Ectodermal cell (in vitro differentiated cells): ENCODE results near the gene RETREG1. TPM values are rescaled to one million over a fixed set of nuclear protein-coding genes. Genes with fewer than 3 reads are reported as not detected.

Experiments used
- H3K27ac ChIP-seq: 2 replicates; pipeline ENCODE4 v1.7.0; 2013; ENCODE audit warnings: mild to moderate bottlenecking, low read depth, low read length; ENCODE audit not compliant: insufficient read depth, poor library complexity, severe bottlenecking
- H3K27me3 ChIP-seq: 2 replicates; pipeline ENCODE4 v1.7.0; 2013; ENCODE audit warnings: mild to moderate bottlenecking, low read length; ENCODE audit not compliant: insufficient read depth, control insufficient read depth, poor library complexity, severe bottlenecking
- H3K36me3 ChIP-seq: one replicate; pipeline ENCODE4 v1.7.0; 2013; ENCODE audit warnings: low read length; ENCODE audit not compliant: control insufficient read depth, insufficient read depth
- H3K4me1 ChIP-seq: one replicate; pipeline ENCODE4 v1.7.0; 2013; ENCODE audit warnings: low read length; ENCODE audit not compliant: control insufficient read depth, insufficient read depth
- H3K4me3 ChIP-seq: 2 replicates; pipeline ENCODE4 v1.7.0; 2013; ENCODE audit warnings: low read depth, low read length, control low read depth; ENCODE audit not compliant: insufficient read depth
- H3K9me3 ChIP-seq: 2 replicates; pipeline ENCODE4 v1.7.0; 2013; ENCODE audit warnings: mild to moderate bottlenecking, low read length, moderate library complexity; ENCODE audit not compliant: control insufficient read depth
- WGBS, 2 experiments: methylation state at CpG; one replicate each; pipeline ENCODE4 v1.1.7; 2013; ENCODE audit warnings: missing lambda C conversion rate in 2 of 2; 5-methylcytosine and 5-hydroxymethylcytosine counted together
- polyA plus RNA-seq, 4 experiments: library from polyadenylated mRNA; stranded (reverse); fragments of 50-300 nt; gene quantifications; one replicate each; pipeline ENCODE4 v1.2.3, GENCODE V29; 2013

RETREG1 gene
- polyA plus RNA-seq (2013, experiment 1 of 4): 0.22 TPM
- 1.3 TPM for polyA plus RNA-seq (2013, experiment 2 of 4)
- polyA plus RNA-seq (2013, experiment 3 of 4): 0.53 TPM
- polyA plus RNA-seq (2013, experiment 4 of 4): 0.73 TPM

GRCh38 chr5:16616536-16617273, at the start of gene RETREG1:
Gene RETREG1 (minus strand): TSS chr5:16616997. CDS start chr5:16616971, 26 bp downstream.
- Histone ChIP-seq H3K4me3 (peak within 1 kb of the TSS; percentile 43), H3K27ac (no peak within 1 kb of the TSS), H3K9me3 (no peaks in the 10 kb centered on the region), H3K27me3 (peaks cover 51% of the 10 kb centered on the region), H3K36me3 (no peaks in the 10 kb centered on the region), H3K4me1 (peaks cover 7% of the 10 kb centered on the region)
- 0% methylated on average over 86 of the region's 86 CpGs for WGBS, 2 experiments

DNA sequence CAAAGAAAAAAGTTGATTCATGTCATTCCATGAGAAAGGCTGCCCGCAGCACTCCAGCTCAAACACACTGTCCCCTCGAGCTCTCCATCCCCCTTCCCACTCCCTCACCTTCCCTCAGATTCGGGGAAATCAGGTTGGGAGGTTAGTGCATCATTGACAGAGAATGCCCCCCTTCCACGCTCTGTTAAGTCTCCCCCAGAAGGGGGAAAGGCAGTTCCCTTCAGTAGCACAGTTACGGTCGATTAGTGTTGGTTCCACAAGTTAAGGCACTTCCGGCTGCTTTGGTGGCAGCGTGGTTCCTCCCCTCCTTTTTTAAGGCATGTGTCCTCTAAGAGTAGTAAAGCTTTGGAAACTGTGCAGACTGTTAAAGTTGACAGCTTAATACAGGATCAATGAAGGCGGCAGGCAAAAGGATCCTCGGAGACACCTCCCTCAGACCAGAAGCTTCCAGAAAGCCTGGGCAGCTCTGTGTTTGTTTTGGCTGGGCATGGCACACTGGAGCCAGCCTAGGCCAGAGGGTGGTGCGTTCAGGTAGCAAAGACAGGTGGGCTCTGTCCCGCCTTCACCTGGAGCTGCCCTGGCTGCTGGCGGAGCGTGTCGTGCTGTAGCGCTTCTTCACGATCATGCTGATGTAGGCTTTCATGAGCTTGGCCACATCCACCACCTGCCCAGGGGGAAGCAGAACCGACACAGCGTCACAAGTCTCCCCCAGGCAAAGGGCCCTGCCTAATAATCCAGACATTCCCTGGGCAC, 49.5 kb upstream of the RETREG1 start:
- 95% methylated on average over 19 of the region's 19 CpGs for WGBS, 2 experiments
- Histone ChIP-seq H3K4me1 (no peaks in the 10 kb centered on the region), H3K4me3 (no peak overlapping the region), H3K27ac (no peak overlapping the region), H3K36me3 (peaks cover 40% of the 10 kb centered on the region), H3K9me3 (no peaks in the 10 kb centered on the region), H3K27me3 (no peaks in the 10 kb centered on the region)

- Histone ChIP-seq H3K36me3 (peaks cover 33% of the 10 kb centered on the region), H3K4me3 (no peak overlapping the region), H3K4me1 (no peaks in the 10 kb centered on the region), H3K9me3 (no peaks in the 10 kb centered on the region), H3K27ac (no peak overlapping the region), H3K27me3 (no peaks in the 10 kb centered on the region)
- WGBS, 2 experiments: 95 to 100% methylated on average over 2 to 3 of the region's 3 CpGs
Measured at GRCh38 chr5:16665601-16666000, 48.8 kb upstream of the RETREG1 start.

DNA sequence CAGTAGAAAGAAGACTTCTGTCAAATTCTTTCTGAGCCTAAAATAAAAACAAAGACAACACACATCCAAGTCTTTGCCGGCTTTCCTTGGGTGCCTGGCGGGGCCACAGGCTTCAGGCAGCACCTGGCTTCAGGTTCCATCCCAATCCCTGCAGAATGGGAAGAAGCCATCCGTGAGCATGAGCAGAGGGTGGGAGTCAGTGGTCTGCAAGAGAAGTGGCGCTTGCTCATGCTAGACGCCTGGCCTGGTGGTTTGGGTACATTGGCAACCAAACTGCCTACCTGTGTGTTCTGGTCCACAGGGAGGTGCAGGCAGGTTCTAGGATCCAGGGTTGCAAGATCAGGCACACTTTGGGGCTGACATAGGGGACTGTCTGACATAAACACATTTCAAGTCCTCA, 47.6 kb upstream of the RETREG1 start:
- Histone ChIP-seq H3K4me1 (no peaks in the 10 kb centered on the region), H3K36me3 (peaks cover 25% of the 10 kb centered on the region), H3K4me3 (no peak overlapping the region), H3K27me3 (no peaks in the 10 kb centered on the region), H3K9me3 (no peaks in the 10 kb centered on the region), H3K27ac (no peak overlapping the region)
- 93 to 95% methylated on average over 5 of the region's 5 CpGs for WGBS, 2 experiments

- Histone ChIP-seq H3K36me3 (peaks cover 25% of the 10 kb centered on the region), H3K9me3 (no peaks in the 10 kb centered on the region), H3K4me3 (no peak overlapping the region), H3K27ac (no peak overlapping the region), H3K4me1 (no peaks in the 10 kb centered on the region), H3K27me3 (no peaks in the 10 kb centered on the region)
- 93 to 94% methylated on average over 3 to 4 of the region's 4 CpGs for WGBS, 2 experiments
Measured at GRCh38 chr5:16663840-16664239, 47.0 kb upstream of the RETREG1 start.

DNA sequence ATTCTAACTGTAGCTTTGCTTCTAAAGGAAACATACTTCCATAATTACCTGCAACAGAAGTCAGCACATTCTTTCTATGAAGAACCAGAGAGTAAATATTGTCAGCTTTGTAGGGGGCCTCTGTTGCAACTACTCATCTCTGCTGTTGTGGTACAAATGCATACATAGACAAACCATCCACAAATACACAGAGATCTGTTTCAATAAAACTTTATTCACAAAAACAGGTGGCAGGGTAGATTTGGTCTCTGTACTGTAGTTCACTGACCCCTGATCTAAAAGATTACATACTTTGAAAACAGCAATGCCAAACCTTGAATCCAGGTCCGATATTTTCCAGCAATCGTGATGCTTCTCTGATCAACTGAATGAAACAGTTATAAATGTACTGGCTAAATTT, 44.9 kb upstream of the RETREG1 start:
- no peaks in the 10 kb centered on the region for H3K9me3 ChIP-seq
- no peaks in the 10 kb centered on the region for H3K4me1 ChIP-seq
- H3K27me3 ChIP-seq: no peaks in the 10 kb centered on the region
- no peak overlapping the region for H3K4me3 ChIP-seq
- 84 to 100% methylated on average over 2 of the region's 2 CpGs for WGBS, 2 experiments
- H3K36me3 ChIP-seq: peaks cover 10% of the 10 kb centered on the region
- H3K27ac ChIP-seq: no peak overlapping the region

DNA sequence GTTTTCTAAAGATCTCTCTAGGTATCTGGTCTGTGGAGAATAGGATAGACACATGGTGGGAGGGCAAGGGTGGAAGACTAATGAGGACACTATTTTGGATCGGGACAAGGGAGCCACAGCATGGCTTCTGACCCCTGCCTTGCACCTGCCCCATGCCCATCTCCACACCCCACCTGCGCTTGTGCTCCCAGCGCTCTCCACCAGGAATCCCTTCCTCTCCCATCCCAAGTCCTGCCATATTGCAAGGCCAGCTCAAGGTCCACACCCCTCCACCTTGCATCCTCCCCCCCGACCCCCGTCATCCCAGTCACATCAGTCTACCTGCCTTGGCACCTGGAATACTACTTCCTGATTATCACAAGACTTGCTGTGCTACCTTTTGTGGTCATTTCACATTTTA, 44.2 kb upstream of the RETREG1 start:
- Histone ChIP-seq H3K4me3 (no peak overlapping the region), H3K27ac (no peak overlapping the region), H3K9me3 (no peaks in the 10 kb centered on the region), H3K27me3 (no peaks in the 10 kb centered on the region), H3K4me1 (no peaks in the 10 kb centered on the region), H3K36me3 (peaks cover 5% of the 10 kb centered on the region)
- WGBS, 2 experiments: 66 to 69% methylated on average over 5 of the region's 5 CpGs

GRCh38 chr5:16659536-16659935, 42.7 kb upstream of the RETREG1 start:
- Histone ChIP-seq H3K4me1 (no peaks in the 10 kb centered on the region), H3K27ac (no peak overlapping the region), H3K4me3 (no peak overlapping the region), H3K9me3 (no peaks in the 10 kb centered on the region), H3K27me3 (no peaks in the 10 kb centered on the region), H3K36me3 (no peaks in the 10 kb centered on the region)
- 100% methylated on average over 1 of the region's 1 CpG for WGBS, 2 experiments

GRCh38 chr5:16656561-16657191, 39.9 kb upstream of the RETREG1 start:
- H3K36me3 ChIP-seq: no peaks in the 10 kb centered on the region
- no peaks in the 10 kb centered on the region for H3K27me3 ChIP-seq
- H3K4me3 ChIP-seq: no peak overlapping the region
- 91 to 93% methylated on average over 2 of the region's 2 CpGs for WGBS, 2 experiments
- H3K9me3 ChIP-seq: no peaks in the 10 kb centered on the region
- H3K27ac ChIP-seq: no peak overlapping the region
- H3K4me1 ChIP-seq: no peaks in the 10 kb centered on the region
